ENCODE measurements around the gene OAS1.
"Not testable (repeated sequence)": the region's sequence is repeated elsewhere in the genome, so short reads cannot be mapped to it uniquely, and the experiment has no call there.

The OAS1 gene

DNA sequence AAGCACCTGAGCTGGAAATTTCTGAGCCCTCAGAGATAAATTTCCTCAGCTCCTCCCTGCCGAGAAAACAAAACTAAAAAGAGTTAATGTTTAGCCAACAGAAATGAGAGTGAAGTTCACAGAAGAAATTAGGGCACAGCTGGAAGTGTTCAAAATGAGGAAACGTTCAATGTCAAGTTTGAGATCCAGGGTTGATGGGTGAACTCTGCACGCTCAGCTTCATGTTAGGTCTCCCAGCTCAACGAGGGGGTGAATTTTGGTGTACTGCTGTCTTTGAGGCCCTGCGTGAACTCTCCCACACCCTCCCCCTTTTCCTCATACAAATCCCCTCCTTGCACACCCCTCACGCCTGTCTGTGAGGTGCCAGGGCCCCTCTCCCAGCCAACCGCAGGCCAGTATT lies 18.2 kb downstream of the OAS1 start:
- Histone ChIP-seq H3K27me3 (ENCODE audit: control insufficient read depth in 3 of 3, insufficient read depth in 3 of 3, low read depth in 1 of 3, low read length in 3 of 3) (no peaks in the 10 kb centered on the region), H2BK5ac (ENCODE audit: low read length) (no peak overlapping the region), H3K14ac (ENCODE audit: low read length) (no peak overlapping the region), H2BK120ac (ENCODE audit: low read depth, low read length) (no peak overlapping the region), H3K4ac (ENCODE audit: low read length) (no peak overlapping the region), H3K23ac (ENCODE audit: low read depth, low read length, poor library complexity) (no peak overlapping the region), H3K4me1 (ENCODE audit: control insufficient read depth in 2 of 2, insufficient read depth in 1 of 2, low read depth in 1 of 2, low read length in 2 of 2) (no peaks in the 10 kb centered on the region), H3K27ac (replicated peaks; ENCODE audit: low read length) (no peak overlapping the region), H4K91ac (ENCODE audit: low read depth, low read length, poor library complexity) (no peak overlapping the region), H2BK15ac (ENCODE audit: low read length) (no peak overlapping the region), H2AK5ac (ENCODE audit: low read depth, low read length) (no peak overlapping the region), H3K4me2 (ENCODE audit: insufficient read depth, low read length, poor library complexity, severe bottlenecking) (no peak overlapping the region), H3K18ac (ENCODE audit: low read length) (no peak overlapping the region), H2AFZ (ENCODE audit: low read length) (no peak overlapping the region), H3K9ac (ENCODE audit: low read depth, low read length, poor library complexity) (no peak overlapping the region), H3K79me1 (ENCODE audit: low read depth, low read length) (no peaks in the 10 kb centered on the region), H3K9me3 (replicated peaks in 1 of 2; ENCODE audit: control insufficient read depth in 2 of 2, insufficient read depth in 1 of 2, low read depth in 1 of 2, low read length in 2 of 2) (peaks cover 0 to 2% of the 10 kb centered on the region in 2 donors), H2BK12ac (ENCODE audit: low read length) (no peak overlapping the region), H3K36me3 (replicated peaks in 1 of 2; ENCODE audit: control insufficient read depth in 2 of 2, insufficient read depth in 2 of 2, low read length in 2 of 2) (no peaks in the 10 kb centered on the region), H3K4me3 (ENCODE audit: low read length in 2 of 2) (no peak overlapping the region), H4K8ac (ENCODE audit: low read depth, low read length) (no peak overlapping the region)
- no peak for DNase-seq (ENCODE audit: low spot score)
- no CpG with 5 or more reads among the region's 7 CpGs for WGBS, 2 donors (ENCODE audit: extremely low coverage in 2 of 2, insufficient read length in 2 of 2, insufficient replicate concordance in 1 of 2)

DNA sequence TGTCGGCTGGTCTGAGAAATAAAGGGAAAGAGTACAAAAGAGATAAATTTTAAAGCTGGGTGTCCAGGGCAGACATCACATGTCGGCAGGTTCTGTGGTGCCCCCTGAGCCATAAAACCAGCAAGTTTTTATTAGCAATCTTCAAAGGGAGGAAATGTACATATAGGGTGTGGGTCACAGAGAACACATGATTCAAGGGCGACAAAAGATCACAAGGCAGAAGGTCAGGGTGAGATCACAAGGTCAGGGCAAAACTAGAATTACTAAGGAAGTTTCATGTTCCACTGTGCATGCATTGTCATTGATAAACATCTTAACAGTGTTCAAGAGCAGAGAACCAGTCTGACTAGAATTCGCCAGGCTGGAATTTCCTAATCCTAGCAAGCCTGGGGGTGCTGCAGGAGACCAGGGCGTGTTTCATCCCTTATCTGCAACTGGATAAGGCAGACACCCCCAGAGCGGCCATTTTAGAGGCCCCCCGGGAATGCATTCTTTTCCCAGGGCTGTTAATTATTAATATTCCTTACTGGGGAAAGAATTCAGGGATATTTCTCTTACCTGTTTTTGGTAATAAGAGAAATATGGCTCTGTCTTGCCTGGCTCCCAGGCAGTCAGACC lies 19.8 kb downstream of the OAS1 start:
- H2BK15ac ChIP-seq (ENCODE audit: low read length); H3K27me3 ChIP-seq (ENCODE audit: control insufficient read depth in 3 of 3, insufficient read depth in 3 of 3, low read depth in 1 of 3, low read length in 3 of 3); H3K23ac ChIP-seq (ENCODE audit: low read depth, low read length, poor library complexity); H3K14ac ChIP-seq (ENCODE audit: low read length); H4K8ac ChIP-seq (ENCODE audit: low read depth, low read length); H2AK5ac ChIP-seq (ENCODE audit: low read depth, low read length); H3K27ac ChIP-seq (replicated peaks; ENCODE audit: low read length); H2BK12ac ChIP-seq (ENCODE audit: low read length); H3K4me1 ChIP-seq (ENCODE audit: control insufficient read depth in 2 of 2, insufficient read depth in 1 of 2, low read depth in 1 of 2, low read length in 2 of 2); H3K9ac ChIP-seq (ENCODE audit: low read depth, low read length, poor library complexity); DNase-seq (ENCODE audit: low spot score); H3K9me3 ChIP-seq (replicated peaks in 1 of 2; ENCODE audit: control insufficient read depth in 2 of 2, insufficient read depth in 1 of 2, low read depth in 1 of 2, low read length in 2 of 2); H3K79me1 ChIP-seq (ENCODE audit: low read depth, low read length); H2AFZ ChIP-seq (ENCODE audit: low read length); H2BK5ac ChIP-seq (ENCODE audit: low read length); H2BK120ac ChIP-seq (ENCODE audit: low read depth, low read length); H3K4me3 ChIP-seq (ENCODE audit: low read length in 2 of 2); H3K4ac ChIP-seq (ENCODE audit: low read length); H4K91ac ChIP-seq (ENCODE audit: low read depth, low read length, poor library complexity); H3K18ac ChIP-seq (ENCODE audit: low read length); H3K4me2 ChIP-seq (ENCODE audit: insufficient read depth, low read length, poor library complexity, severe bottlenecking); H3K36me3 ChIP-seq (replicated peaks in 1 of 2; ENCODE audit: control insufficient read depth in 2 of 2, insufficient read depth in 2 of 2, low read length in 2 of 2): not testable (repeated sequence)
- no CpG with 5 or more reads among the region's 7 CpGs for WGBS, 2 donors (ENCODE audit: extremely low coverage in 2 of 2, insufficient read length in 2 of 2, insufficient replicate concordance in 1 of 2)

GRCh38 chr12:112927475-112927874 lies 20.7 kb downstream of the OAS1 start:
- no CpG with 5 or more reads among the region's 3 CpGs for WGBS, 2 donors (ENCODE audit: extremely low coverage in 2 of 2, insufficient read length in 2 of 2, insufficient replicate concordance in 1 of 2)
- Histone ChIP-seq H3K27me3 (ENCODE audit: control insufficient read depth in 3 of 3, insufficient read depth in 3 of 3, low read depth in 1 of 3, low read length in 3 of 3) (no peaks in the 10 kb centered on the region), H3K79me1 (ENCODE audit: low read depth, low read length) (no peaks in the 10 kb centered on the region), H3K23ac (ENCODE audit: low read depth, low read length, poor library complexity) (no peak overlapping the region), H3K18ac (ENCODE audit: low read length) (no peak overlapping the region), H2AK5ac (ENCODE audit: low read depth, low read length) (no peak overlapping the region), H3K4ac (ENCODE audit: low read length) (no peak overlapping the region), H3K14ac (ENCODE audit: low read length) (no peak overlapping the region), H2BK120ac (ENCODE audit: low read depth, low read length) (no peak overlapping the region), H3K9me3 (replicated peaks in 1 of 2; ENCODE audit: control insufficient read depth in 2 of 2, insufficient read depth in 1 of 2, low read depth in 1 of 2, low read length in 2 of 2) (peaks cover 0 to 2% of the 10 kb centered on the region in 2 donors), H3K4me3 (ENCODE audit: low read length in 2 of 2) (no peak overlapping the region), H2BK12ac (ENCODE audit: low read length) (no peak overlapping the region), H3K27ac (replicated peaks; ENCODE audit: low read length) (no peak overlapping the region), H4K91ac (ENCODE audit: low read depth, low read length, poor library complexity) (no peak overlapping the region), H3K4me2 (ENCODE audit: insufficient read depth, low read length, poor library complexity, severe bottlenecking) (no peak overlapping the region), H3K9ac (ENCODE audit: low read depth, low read length, poor library complexity) (no peak overlapping the region), H2AFZ (ENCODE audit: low read length) (no peak overlapping the region), H3K4me1 (ENCODE audit: control insufficient read depth in 2 of 2, insufficient read depth in 1 of 2, low read depth in 1 of 2, low read length in 2 of 2) (peaks cover 0 to under 1% of the 10 kb centered on the region in 2 donors), H4K8ac (ENCODE audit: low read depth, low read length) (no peak overlapping the region), H3K36me3 (replicated peaks in 1 of 2; ENCODE audit: control insufficient read depth in 2 of 2, insufficient read depth in 2 of 2, low read length in 2 of 2) (no peaks in the 10 kb centered on the region), H2BK5ac (ENCODE audit: low read length) (no peak overlapping the region), H2BK15ac (ENCODE audit: low read length) (no peak overlapping the region)
- DNase-seq (ENCODE audit: low spot score), result no peak

DNA sequence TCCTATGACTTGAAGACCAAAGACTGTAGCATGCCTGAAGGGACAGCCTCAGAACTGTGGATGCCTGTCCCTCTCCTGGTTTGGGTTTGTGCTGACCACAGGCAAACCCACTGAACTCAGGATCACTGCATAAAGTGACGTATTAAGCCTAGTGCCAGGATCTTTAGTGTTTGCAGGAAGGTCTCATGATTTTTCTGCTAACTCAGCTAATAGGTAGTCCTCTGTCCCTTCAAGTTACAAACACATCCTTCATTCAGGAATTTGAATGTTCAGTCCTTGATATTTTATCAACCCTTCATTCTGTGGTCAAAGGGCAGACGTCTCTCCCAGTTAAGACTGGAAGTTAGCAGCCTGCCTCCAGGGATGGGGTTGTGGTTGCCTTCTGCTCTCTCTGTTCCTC lies 21.2 kb downstream of the OAS1 start:
- H3K9me3 ChIP-seq (replicated peaks in 1 of 2; ENCODE audit: control insufficient read depth in 2 of 2, insufficient read depth in 1 of 2, low read depth in 1 of 2, low read length in 2 of 2), result peaks cover 0 to 2% of the 10 kb centered on the region in 2 donors
- H4K8ac ChIP-seq (ENCODE audit: low read depth, low read length), result no peak overlapping the region
- no peaks in the 10 kb centered on the region for H3K36me3 ChIP-seq (replicated peaks in 1 of 2; ENCODE audit: control insufficient read depth in 2 of 2, insufficient read depth in 2 of 2, low read length in 2 of 2)
- no peak overlapping the region for H2BK120ac ChIP-seq (ENCODE audit: low read depth, low read length)
- no peak overlapping the region for H3K23ac ChIP-seq (ENCODE audit: low read depth, low read length, poor library complexity)
- WGBS, 2 donors (ENCODE audit: extremely low coverage in 2 of 2, insufficient read length in 2 of 2, insufficient replicate concordance in 1 of 2), result no CpG with 5 or more reads among the region's 2 CpGs
- no peak overlapping the region for H3K4ac ChIP-seq (ENCODE audit: low read length)
- no peak overlapping the region for H3K27ac ChIP-seq (replicated peaks; ENCODE audit: low read length)
- no peak for DNase-seq (ENCODE audit: low spot score)
- no peaks in the 10 kb centered on the region for H3K79me1 ChIP-seq (ENCODE audit: low read depth, low read length)
- H2AK5ac ChIP-seq (ENCODE audit: low read depth, low read length), result no peak overlapping the region
- H4K91ac ChIP-seq (ENCODE audit: low read depth, low read length, poor library complexity), result no peak overlapping the region
- H2BK12ac ChIP-seq (ENCODE audit: low read length), result no peak overlapping the region
- H3K14ac ChIP-seq (ENCODE audit: low read length), result no peak overlapping the region
- H3K4me1 ChIP-seq (ENCODE audit: control insufficient read depth in 2 of 2, insufficient read depth in 1 of 2, low read depth in 1 of 2, low read length in 2 of 2), result peaks cover 0 to 2% of the 10 kb centered on the region in 2 donors
- H3K9ac ChIP-seq (ENCODE audit: low read depth, low read length, poor library complexity), result no peak overlapping the region
- no peak overlapping the region for H2BK5ac ChIP-seq (ENCODE audit: low read length)
- no peak overlapping the region for H2AFZ ChIP-seq (ENCODE audit: low read length)
- H3K4me3 ChIP-seq (ENCODE audit: low read length in 2 of 2), result no peak overlapping the region
- H3K4me2 ChIP-seq (ENCODE audit: insufficient read depth, low read length, poor library complexity, severe bottlenecking), result no peak overlapping the region
- no peak overlapping the region for H3K18ac ChIP-seq (ENCODE audit: low read length)
- no peak overlapping the region for H2BK15ac ChIP-seq (ENCODE audit: low read length)
- no peaks in the 10 kb centered on the region for H3K27me3 ChIP-seq (ENCODE audit: control insufficient read depth in 3 of 3, insufficient read depth in 3 of 3, low read depth in 1 of 3, low read length in 3 of 3)
